Epithelial cell of esophagus (primary cell): ENCODE results near the gene SRRM5.

ENCODE experiments used
- DNase-seq: peaks from one replicate; pipeline ENCODE4 v3.0.0; 2010; ENCODE audit warnings: low read depth
- H3K4me3 ChIP-seq: 2 replicates; pipeline ENCODE4 v1.5.1; 2011; ENCODE audit warnings: mild to moderate bottlenecking, low read length, control low read depth
- CTCF ChIP-seq: IDR thresholded peaks from 2 replicates; pipeline ENCODE4 v1.5.1; 2011; ENCODE audit warnings: low read depth, mild to moderate bottlenecking, low read length, control low read depth, inconsistent platforms; ENCODE audit not compliant: insufficient read depth; ENCODE audit errors: missing control alignments

Gene SRRM5

GRCh38 chr19:43616954-43617353 lies 5.1 kb downstream of the SRRM5 start:
- H3K4me3 ChIP-seq = no peak overlapping the region
- no peak for DNase-seq
- no peak for TF ChIP-seq CTCF

- peak overlapping the region; percentile 75 for H3K4me3 ChIP-seq
- DNase-seq = peak; percentile 5
- TF ChIP-seq CTCF = no peak
These were observed 7.0 kb downstream of the SRRM5 start for GRCh38 chr19:43618921-43619261.

DNA sequence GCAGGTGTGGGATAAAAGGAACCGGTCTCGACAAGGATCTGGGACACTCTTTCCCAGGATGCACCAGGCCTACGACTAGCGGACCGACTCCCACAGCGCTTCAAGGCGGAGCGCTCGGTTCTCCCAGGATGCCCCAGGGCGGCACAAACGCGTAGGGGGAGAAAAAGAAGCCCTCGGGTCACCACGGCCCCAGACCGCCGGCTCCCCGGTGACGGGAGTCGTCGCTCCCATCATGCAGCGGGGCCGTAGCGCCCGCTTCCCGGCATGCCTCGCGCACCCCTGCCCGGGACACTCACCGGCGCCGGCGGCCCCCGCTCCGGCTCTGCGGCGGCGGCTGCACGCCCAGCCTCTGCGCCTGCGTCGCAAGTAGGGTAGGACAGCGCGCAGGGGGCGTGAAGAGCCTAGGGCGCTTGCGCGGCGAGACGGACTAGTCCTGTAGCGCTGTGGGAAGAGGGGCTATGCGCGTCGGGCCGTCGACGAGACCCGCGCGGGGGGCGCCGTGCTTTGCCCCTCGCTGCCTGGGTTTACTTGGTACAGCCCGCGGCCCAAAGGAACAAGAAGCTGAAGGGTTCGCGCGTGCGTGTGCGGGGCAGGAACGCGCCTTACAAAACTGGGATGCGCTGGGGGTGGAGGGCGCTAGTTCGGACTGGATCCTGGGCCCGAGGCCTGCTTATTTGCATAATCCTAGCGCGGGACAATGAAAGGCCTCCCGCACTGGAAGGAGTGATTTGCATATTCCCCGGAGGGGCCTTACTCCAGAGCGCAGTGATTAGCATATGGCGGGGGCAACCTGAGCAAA lies 7.6 kb downstream of the SRRM5 start, which contains the start of gene ZNF428:
Gene ZNF428, minus strand, starts transcription at position 368 of the 799 bp plus-strand sequence. CDS start 5,325 bp downstream, outside the sequence.
- DNase-seq = peak; percentile 83
- peak within 1 kb of the TSS; percentile 75 for H3K4me3 ChIP-seq
- peak; percentile 1 for TF ChIP-seq CTCF

DNA sequence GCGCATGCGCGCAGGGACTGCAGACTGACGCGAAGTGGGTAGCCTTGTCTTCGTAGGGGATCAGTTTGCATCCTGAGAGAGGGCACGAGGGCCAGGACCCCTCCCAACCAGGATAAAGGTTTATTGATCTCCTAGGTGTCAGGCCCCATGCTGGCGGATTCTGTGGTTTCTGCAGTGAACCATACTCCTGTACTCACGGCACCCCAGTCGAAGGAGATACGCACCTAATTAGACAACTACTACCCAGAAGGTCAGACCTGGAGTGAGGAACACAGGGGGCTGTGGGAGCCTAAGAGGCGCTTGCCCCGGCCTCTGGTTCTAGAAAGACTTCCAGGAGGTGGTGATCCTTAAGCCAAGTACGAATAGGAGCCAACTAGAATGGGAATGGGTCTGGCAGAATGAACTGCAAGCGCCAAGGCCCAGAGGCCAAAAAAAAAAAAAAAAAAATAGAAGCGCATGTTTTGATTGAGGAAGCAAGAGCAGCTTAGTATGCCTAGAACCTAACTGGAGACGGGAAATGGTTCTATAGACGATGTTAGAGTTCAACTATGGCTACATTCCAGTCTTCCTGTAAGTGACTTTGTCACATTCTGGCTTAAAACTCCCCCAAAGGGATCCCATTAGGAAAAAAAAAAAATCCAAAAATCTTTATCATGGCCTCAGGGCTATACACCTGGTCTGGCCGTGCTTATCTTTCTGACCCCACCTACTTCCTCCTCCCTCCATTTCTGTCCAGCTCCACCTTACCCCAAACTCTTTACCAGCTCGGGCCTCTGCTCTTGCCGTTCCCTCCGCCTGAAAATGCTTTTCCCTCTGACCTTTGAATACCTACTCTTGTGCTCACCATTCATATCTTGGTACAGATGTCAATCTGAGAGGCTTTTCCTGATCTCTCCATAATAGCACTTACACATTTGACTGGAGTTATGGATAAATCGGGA lies 8.4 kb downstream of the SRRM5 start:
- DNase-seq = no peak
- peak overlapping the region; percentile 75 for H3K4me3 ChIP-seq
- TF ChIP-seq CTCF = no peak

DNA sequence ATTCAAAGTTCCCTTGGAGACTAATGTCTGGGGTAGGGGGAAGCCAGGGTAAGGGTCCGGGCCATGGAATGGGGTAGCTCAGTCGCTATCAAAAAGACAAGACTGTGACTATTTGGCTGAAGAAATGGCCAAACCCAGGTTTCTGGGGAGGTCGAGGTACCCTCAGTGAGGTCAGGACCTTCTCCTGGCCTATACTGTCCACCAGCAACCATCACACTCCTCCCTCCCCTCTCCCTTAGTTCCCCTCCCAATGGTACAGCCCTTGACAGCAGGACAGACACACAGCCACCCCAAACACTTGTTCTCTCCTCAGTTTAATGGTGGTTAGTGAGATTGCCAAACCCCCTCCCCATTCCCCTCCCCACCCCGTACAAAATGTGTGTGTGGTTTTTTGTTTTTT lies 10.2 kb downstream of the SRRM5 start:
- no peak overlapping the region for H3K4me3 ChIP-seq
- DNase-seq = no peak
- no peak for TF ChIP-seq CTCF

GRCh38 chr19:43622956-43623355 lies 11.1 kb downstream of the SRRM5 start:
- H3K4me3 ChIP-seq = no peak overlapping the region
- TF ChIP-seq CTCF = no peak
- no peak for DNase-seq
